HepG2 (cell line): ENCODE results near the gene SPRN. TPM values are rescaled to one million over a fixed set of nuclear protein-coding genes. Genes with fewer than 3 reads are reported as not detected.
A peak's percentile ranks its signal among the peaks of the same experiment; 100 is the strongest.

Experiments
- AKAP8 ChIP-seq: sonication (generic); formaldehyde crosslinking; IDR thresholded peaks from 2 replicates; pipeline ENCODE4 v1.5.1; 2020; ENCODE audit warnings: mild to moderate bottlenecking, missing genetic modification reagents
- CBX2 ChIP-seq, 2 experiments: fragments of 200-600 bp in 1 of 2; sonication (generic); formaldehyde crosslinking in 1 of 2; IDR thresholded peaks; 2 replicates each; pipeline versions ENCODE4 v1.7.0 to v1.8.1; 2018 to 2022; ENCODE audit warnings: low read depth in 2 of 2, low read length in 1 of 2, mild to moderate bottlenecking in 1 of 2, missing genetic modification reagents in 1 of 2
- ETV5 ChIP-seq: IDR thresholded peaks from 2 replicates; pipeline ENCODE4 v1.6.1; 2018; ENCODE audit warnings: missing biosample characterization, missing genetic modification reagents, inconsistent platforms, borderline replicate concordance
- GPN1 ChIP-seq: sonication (generic); formaldehyde crosslinking; IDR thresholded peaks from 2 replicates; pipeline ENCODE4 v1.5.1; 2020; ENCODE audit warnings: missing genetic modification reagents, borderline replicate concordance
- ISX ChIP-seq: sonication (generic); formaldehyde crosslinking; conservative IDR thresholded peaks from 2 replicates; pipeline ENCODE4 v1.5.0; 2020; ENCODE audit warnings: missing genetic modification reagents
- KAT2B ChIP-seq: fragments of 150-350 bp; IDR thresholded peaks from 2 replicates; pipeline ENCODE4 v1.6.1; 2014; ENCODE audit warnings: low read depth, low read length, borderline replicate concordance
- KAT8 ChIP-seq: IDR thresholded peaks from 2 replicates; pipeline ENCODE4 v1.6.1; 2016; ENCODE audit warnings: missing genetic modification reagents, missing compliant biosample characterization
- KDM4B ChIP-seq: sonication (generic); formaldehyde crosslinking; IDR thresholded peaks from 2 replicates; pipeline ENCODE4 v1.4.0; 2020; ENCODE audit warnings: missing genetic modification reagents
- MEF2D ChIP-seq: sonication (generic); formaldehyde crosslinking; IDR thresholded peaks from 2 replicates; pipeline ENCODE4 v1.5.1; 2020; ENCODE audit warnings: mild to moderate bottlenecking, missing genetic modification reagents
- NR3C1 ChIP-seq: sonication (generic); formaldehyde crosslinking; IDR thresholded peaks from 2 replicates; pipeline ENCODE4 v1.4.0; 2020; ENCODE audit warnings: missing genetic modification reagents
- PHF20 ChIP-seq: sonication (generic); formaldehyde crosslinking; IDR thresholded peaks from 2 replicates; pipeline ENCODE4 v1.5.0; 2020; ENCODE audit warnings: mild to moderate bottlenecking, missing genetic modification reagents
- RELA ChIP-seq: sonication (generic); formaldehyde crosslinking; IDR thresholded peaks from 2 replicates; pipeline ENCODE4 v1.4.0; 2020; ENCODE audit warnings: missing genetic modification reagents
- RFX5 ChIP-seq: IDR thresholded peaks from 2 replicates; pipeline ENCODE4 v1.6.1; 2011; ENCODE audit warnings: low read depth, low read length, improper control_type of control experiment
- TBP ChIP-seq: sonication (generic); formaldehyde crosslinking; IDR thresholded peaks from 2 replicates; pipeline ENCODE4 v1.5.0; 2020; ENCODE audit warnings: missing genetic modification reagents
- TEAD2 ChIP-seq: sonication (generic); formaldehyde crosslinking; IDR thresholded peaks from 2 replicates; pipeline ENCODE4 v1.9.0; 2021; ENCODE audit warnings: missing genetic modification reagents
- ZFP36 ChIP-seq: fragments of 150-350 bp; IDR thresholded peaks from 2 replicates; pipeline ENCODE4 v1.6.1; 2018; ENCODE audit warnings: borderline replicate concordance, low read length, low read depth; ENCODE audit not compliant: partially characterized antibody
- ZKSCAN8 ChIP-seq: IDR thresholded peaks from 2 replicates; pipeline ENCODE4 v1.6.1; 2016; ENCODE audit warnings: borderline replicate concordance, missing genetic modification reagents, missing compliant biosample characterization
- ZNF12 ChIP-seq: sonication (generic); formaldehyde crosslinking; IDR thresholded peaks from 2 replicates; pipeline ENCODE4 v1.5.0; 2020; ENCODE audit warnings: missing genetic modification reagents
- ZNF274 ChIP-seq: sonication (generic); formaldehyde crosslinking; IDR thresholded peaks from 2 replicates; pipeline ENCODE4 v1.5.1; 2020; ENCODE audit warnings: mild to moderate bottlenecking, missing genetic modification reagents
- ZNF451 ChIP-seq: sonication (generic); formaldehyde crosslinking; IDR thresholded peaks from 2 replicates; pipeline ENCODE4 v1.5.0; 2020; ENCODE audit warnings: mild to moderate bottlenecking, missing genetic modification reagents
- ZNF549 ChIP-seq: sonication (generic); formaldehyde crosslinking; IDR thresholded peaks from 2 replicates; pipeline ENCODE4 v1.5.0; 2020; ENCODE audit warnings: missing genetic modification reagents
- ZNF709 ChIP-seq: sonication (generic); formaldehyde crosslinking; IDR thresholded peaks from 2 replicates; pipeline ENCODE4 v1.5.0; 2020; ENCODE audit warnings: mild to moderate bottlenecking, missing genetic modification reagents
- polyA plus RNA-seq, 8 experiments: library from polyadenylated mRNA; depleted of rRNA in 3 of 8; stranded (reverse) in 7 of 8; unstranded in 1 of 8; fragments of >200 nt; fragmentation: Illumina TruSeq in 4 of 8; extraction: Trizol in 4 of 8; gene quantifications; 2 replicates each; pipeline versions ENCODE4 v1.2.1 to v1.2.3, GENCODE V29; 2011 to 2016; ENCODE audit warnings: low read depth in 4 of 8, missing spikeins in 1 of 8, mixed read lengths in 1 of 8; ENCODE audit not compliant: insufficient read depth in 1 of 8
- total RNA-seq, 5 experiments: library from RNA; depleted of rRNA; stranded (reverse); fragments of >200 nt; fragmentation: Illumina TruSeq; extraction: Trizol; gene quantifications; 2 replicates each; pipeline ENCODE4 v1.2.3, GENCODE V29; 2016; ENCODE audit warnings: low read depth in 1 of 5
- TF ChIP-seq, protein P1 (sequence below): sonication (generic); formaldehyde crosslinking; IDR thresholded peaks from 2 replicates; pipeline ENCODE4 v1.4.0; 2020; ENCODE audit warnings: mild to moderate bottlenecking, missing genetic modification reagents
- TF ChIP-seq, protein P2 (sequence below): sonication (generic); formaldehyde crosslinking; IDR thresholded peaks from 2 replicates; pipeline ENCODE4 v1.4.0; 2020; ENCODE audit warnings: missing genetic modification reagents
- TF ChIP-seq, protein P3 (sequence below): IDR thresholded peaks from 2 replicates; pipeline ENCODE4 v1.4.0; 2020; ENCODE audit warnings: mild to moderate bottlenecking, missing genetic modification reagents

SPRN gene
- total and polyA plus RNA-seq, 2 of the 13 experiments (the other 11 are each of a cell fraction or from before 2014, with no cell fraction given), result not detected

DNA sequence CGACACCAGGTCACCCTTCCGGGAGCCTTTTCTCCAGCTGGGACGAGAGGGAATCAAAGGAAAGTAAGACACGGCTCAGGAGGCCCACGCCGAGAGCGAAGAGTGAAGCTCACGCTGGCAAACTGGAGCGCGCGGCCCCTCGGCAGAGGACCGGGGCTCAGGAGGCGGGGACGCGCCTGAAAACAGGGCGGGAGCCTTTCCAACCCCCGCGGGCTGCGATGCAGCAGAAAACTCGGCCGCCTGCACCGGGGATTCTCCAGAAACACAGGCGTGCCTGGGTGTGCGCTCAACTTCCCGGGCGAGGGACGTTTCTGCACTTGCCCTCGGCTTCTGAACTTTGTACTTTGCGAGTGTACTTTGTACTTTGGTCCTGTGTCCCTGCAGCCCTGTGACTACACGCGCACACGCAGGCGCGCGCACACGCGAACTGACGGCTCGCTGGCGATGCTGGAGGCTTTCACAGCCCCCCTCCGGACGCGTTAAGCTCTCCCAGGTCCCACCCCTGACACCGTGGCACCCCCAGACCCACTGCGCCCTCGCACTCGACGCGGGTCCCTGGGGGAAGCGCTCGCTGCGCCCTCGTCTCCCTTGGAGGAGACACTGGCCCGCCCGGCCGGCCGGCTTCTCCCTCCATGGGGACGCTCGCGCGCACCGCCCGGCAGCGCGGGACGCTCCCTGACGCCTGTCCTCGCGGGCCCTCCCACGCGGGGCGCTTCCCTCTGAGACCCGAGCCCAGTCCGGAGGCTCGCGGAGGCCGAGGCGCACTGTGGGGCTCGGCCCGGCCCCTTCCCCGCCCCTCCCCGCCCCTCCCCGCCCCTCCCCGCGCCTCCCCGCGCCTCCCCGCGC, 46.0 kb downstream of the SPRN start (continued):
- TF ChIP-seq CBX2 (IDR thresholded peaks at IDR 0.05; ENCODE audit: low read depth, low read length), result no peak
- no peak for TF ChIP-seq CBX2 (CRISPR knock-in tag; IDR thresholded peaks at IDR 0.05; ENCODE audit: low read depth)
- 0 out of 2 replicates have a peak, but pooled peaks have one; percentile 33 for TF ChIP-seq ZNF549 (CRISPR knock-in tag)
- no peak for TF ChIP-seq GPN1 (CRISPR knock-in tag)
- TF ChIP-seq ISX (CRISPR knock-in tag), result no peak
- TF ChIP-seq KAT2B, result no peak
- TF ChIP-seq AKAP8, result peak; percentile 68; the same call in 1 of the 2 replicates
- TF ChIP-seq, protein P1, sequence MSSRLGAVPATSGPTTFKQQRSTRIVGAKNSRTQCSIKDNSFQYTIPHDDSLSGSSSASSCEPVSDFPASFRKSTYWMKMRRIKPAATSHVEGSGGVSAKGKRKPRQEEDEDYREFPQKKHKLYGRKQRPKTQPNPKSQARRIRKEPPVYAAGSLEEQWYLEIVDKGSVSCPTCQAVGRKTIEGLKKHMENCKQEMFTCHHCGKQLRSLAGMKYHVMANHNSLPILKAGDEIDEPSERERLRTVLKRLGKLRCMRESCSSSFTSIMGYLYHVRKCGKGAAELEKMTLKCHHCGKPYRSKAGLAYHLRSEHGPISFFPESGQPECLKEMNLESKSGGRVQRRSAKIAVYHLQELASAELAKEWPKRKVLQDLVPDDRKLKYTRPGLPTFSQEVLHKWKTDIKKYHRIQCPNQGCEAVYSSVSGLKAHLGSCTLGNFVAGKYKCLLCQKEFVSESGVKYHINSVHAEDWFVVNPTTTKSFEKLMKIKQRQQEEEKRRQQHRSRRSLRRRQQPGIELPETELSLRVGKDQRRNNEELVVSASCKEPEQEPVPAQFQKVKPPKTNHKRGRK (CRISPR knock-in tag), result no peak
- TF ChIP-seq ZNF709 (CRISPR knock-in tag), result 0 out of 2 replicates have a peak, but pooled peaks have one; percentile 57
- TF ChIP-seq NR3C1 (CRISPR knock-in tag), result no peak
- TF ChIP-seq RFX5, result no peak
- TF ChIP-seq RELA, result no peak
- no peak for TF ChIP-seq TBP (CRISPR knock-in tag)
- peak; percentile 42; the same call in 1 of the 2 replicates for TF ChIP-seq ZKSCAN8 (CRISPR knock-in tag)
- no peak for TF ChIP-seq ETV5
- peak; percentile 58 for TF ChIP-seq KAT8
- no peak for TF ChIP-seq MEF2D
- no peak for TF ChIP-seq ZNF274 (CRISPR knock-in tag)
- TF ChIP-seq, protein P2, sequence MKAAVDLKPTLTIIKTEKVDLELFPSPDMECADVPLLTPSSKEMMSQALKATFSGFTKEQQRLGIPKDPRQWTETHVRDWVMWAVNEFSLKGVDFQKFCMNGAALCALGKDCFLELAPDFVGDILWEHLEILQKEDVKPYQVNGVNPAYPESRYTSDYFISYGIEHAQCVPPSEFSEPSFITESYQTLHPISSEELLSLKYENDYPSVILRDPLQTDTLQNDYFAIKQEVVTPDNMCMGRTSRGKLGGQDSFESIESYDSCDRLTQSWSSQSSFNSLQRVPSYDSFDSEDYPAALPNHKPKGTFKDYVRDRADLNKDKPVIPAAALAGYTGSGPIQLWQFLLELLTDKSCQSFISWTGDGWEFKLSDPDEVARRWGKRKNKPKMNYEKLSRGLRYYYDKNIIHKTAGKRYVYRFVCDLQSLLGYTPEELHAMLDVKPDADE (CRISPR knock-in tag), result 0 out of 2 replicates have a peak, but pooled peaks have one; percentile 64
- no peak for TF ChIP-seq ZNF451 (CRISPR knock-in tag)
- no peak for TF ChIP-seq TEAD2 (CRISPR knock-in tag)
- TF ChIP-seq, protein P3, sequence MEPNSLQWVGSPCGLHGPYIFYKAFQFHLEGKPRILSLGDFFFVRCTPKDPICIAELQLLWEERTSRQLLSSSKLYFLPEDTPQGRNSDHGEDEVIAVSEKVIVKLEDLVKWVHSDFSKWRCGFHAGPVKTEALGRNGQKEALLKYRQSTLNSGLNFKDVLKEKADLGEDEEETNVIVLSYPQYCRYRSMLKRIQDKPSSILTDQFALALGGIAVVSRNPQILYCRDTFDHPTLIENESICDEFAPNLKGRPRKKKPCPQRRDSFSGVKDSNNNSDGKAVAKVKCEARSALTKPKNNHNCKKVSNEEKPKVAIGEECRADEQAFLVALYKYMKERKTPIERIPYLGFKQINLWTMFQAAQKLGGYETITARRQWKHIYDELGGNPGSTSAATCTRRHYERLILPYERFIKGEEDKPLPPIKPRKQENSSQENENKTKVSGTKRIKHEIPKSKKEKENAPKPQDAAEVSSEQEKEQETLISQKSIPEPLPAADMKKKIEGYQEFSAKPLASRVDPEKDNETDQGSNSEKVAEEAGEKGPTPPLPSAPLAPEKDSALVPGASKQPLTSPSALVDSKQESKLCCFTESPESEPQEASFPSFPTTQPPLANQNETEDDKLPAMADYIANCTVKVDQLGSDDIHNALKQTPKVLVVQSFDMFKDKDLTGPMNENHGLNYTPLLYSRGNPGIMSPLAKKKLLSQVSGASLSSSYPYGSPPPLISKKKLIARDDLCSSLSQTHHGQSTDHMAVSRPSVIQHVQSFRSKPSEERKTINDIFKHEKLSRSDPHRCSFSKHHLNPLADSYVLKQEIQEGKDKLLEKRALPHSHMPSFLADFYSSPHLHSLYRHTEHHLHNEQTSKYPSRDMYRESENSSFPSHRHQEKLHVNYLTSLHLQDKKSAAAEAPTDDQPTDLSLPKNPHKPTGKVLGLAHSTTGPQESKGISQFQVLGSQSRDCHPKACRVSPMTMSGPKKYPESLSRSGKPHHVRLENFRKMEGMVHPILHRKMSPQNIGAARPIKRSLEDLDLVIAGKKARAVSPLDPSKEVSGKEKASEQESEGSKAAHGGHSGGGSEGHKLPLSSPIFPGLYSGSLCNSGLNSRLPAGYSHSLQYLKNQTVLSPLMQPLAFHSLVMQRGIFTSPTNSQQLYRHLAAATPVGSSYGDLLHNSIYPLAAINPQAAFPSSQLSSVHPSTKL (CRISPR knock-in tag), result peak; percentile 55; the same call in 1 of the 2 replicates
- no peak for TF ChIP-seq ZNF12 (CRISPR knock-in tag)
- TF ChIP-seq ZFP36, result no peak
- TF ChIP-seq PHF20 (CRISPR knock-in tag), result peak; percentile 49; the same call in 1 of the 2 replicates
- no peak for TF ChIP-seq KDM4B (CRISPR knock-in tag)
